Endothelial cell of umbilical vein (primary cell): ENCODE data around the gene SULT1A1.
"Not testable (repeated sequence)": the region's sequence is repeated elsewhere in the genome, so short reads cannot be mapped to it uniquely, and the experiment has no call there.

ENCODE experiments used
- EZH2 ChIP-seq: IDR thresholded peaks from 2 replicates; pipeline ENCODE4 v1.6.1; 2012; ENCODE audit warnings: borderline replicate concordance, low read depth, mild to moderate bottlenecking, moderate library complexity, low read length, inconsistent platforms; ENCODE audit not compliant: severe bottlenecking
- TF ChIP-seq, protein P1 (sequence below), 2 donors: IDR thresholded peaks; 1 replicate in 1 of 2; 2 replicates in 1 of 2; pipeline ENCODE4 v1.5.1; 2011; ENCODE audit warnings: low read length in 2 of 2, mild to moderate bottlenecking in 2 of 2, moderate library complexity in 2 of 2, control low read depth in 1 of 2, inconsistent platforms in 1 of 2, low read depth in 1 of 2; ENCODE audit not compliant: insufficient read depth in 1 of 2; ENCODE audit errors: extremely low read depth in 1 of 2
- TF ChIP-seq, protein P2 (sequence below): IDR thresholded peaks from 2 replicates; pipeline ENCODE4 v1.6.1; 2011; ENCODE audit not compliant: insufficient read depth, insufficient read length

GRCh38 chr16:28612359-28613280 lies 2.8 kb upstream of the SULT1A1 start:
- TF ChIP-seq, protein P1, sequence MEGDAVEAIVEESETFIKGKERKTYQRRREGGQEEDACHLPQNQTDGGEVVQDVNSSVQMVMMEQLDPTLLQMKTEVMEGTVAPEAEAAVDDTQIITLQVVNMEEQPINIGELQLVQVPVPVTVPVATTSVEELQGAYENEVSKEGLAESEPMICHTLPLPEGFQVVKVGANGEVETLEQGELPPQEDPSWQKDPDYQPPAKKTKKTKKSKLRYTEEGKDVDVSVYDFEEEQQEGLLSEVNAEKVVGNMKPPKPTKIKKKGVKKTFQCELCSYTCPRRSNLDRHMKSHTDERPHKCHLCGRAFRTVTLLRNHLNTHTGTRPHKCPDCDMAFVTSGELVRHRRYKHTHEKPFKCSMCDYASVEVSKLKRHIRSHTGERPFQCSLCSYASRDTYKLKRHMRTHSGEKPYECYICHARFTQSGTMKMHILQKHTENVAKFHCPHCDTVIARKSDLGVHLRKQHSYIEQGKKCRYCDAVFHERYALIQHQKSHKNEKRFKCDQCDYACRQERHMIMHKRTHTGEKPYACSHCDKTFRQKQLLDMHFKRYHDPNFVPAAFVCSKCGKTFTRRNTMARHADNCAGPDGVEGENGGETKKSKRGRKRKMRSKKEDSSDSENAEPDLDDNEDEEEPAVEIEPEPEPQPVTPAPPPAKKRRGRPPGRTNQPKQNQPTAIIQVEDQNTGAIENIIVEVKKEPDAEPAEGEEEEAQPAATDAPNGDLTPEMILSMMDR (IDR thresholded peaks at IDR 0.05; ENCODE audit: extremely low read depth in 1 of 2, insufficient read depth in 1 of 2, low read depth in 1 of 2, low read length in 2 of 2) = not testable (repeated sequence)
- TF ChIP-seq, protein P2, sequence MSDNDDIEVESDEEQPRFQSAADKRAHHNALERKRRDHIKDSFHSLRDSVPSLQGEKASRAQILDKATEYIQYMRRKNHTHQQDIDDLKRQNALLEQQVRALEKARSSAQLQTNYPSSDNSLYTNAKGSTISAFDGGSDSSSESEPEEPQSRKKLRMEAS = not testable (repeated sequence)
- TF ChIP-seq EZH2 = not testable (repeated sequence)
